Myocyte (in vitro differentiated cells): ENCODE results near the gene NLRP5. TPM values are rescaled to one million over a fixed set of nuclear protein-coding genes. Genes with fewer than 3 reads are reported as not detected.

ENCODE experiments used
- DNase-seq: peaks from one replicate; pipeline ENCODE4 v3.0.0-alpha.2; 2012; ENCODE audit warnings: low read depth
- total RNA-seq: library from RNA; depleted of rRNA; stranded (reverse); fragments of >200 nt; gene quantifications from 2 replicates; pipeline ENCODE4 v1.2.3, GENCODE V29; 2014

Gene NLRP5
- total RNA-seq, 1 donor from 2014 or later: not detected

GRCh38 chr19:56071151-56071550 lies 84.6 kb downstream of the NLRP5 start:
- no peak for DNase-seq

- peak; percentile 68 for DNase-seq
Observed at GRCh38 chr19:56076498-56076897, 89.9 kb downstream of the NLRP5 start.

- no peak for DNase-seq
Observed at GRCh38 chr19:56079609-56080008, 93.0 kb downstream of the NLRP5 start.

- DNase-seq: peak; percentile 73
Observed at GRCh38 chr19:56080669-56081401, 94.3 kb downstream of the NLRP5 start.

GRCh38 chr19:56083668-56084067 lies 97.1 kb downstream of the NLRP5 start:
- no peak for DNase-seq

GRCh38 chr19:56084835-56085536 lies 98.4 kb downstream of the NLRP5 start:
- no peak for DNase-seq

- no peak for DNase-seq
Observed at GRCh38 chr19:56085571-56086275, 99.1 kb downstream of the NLRP5 start.

GRCh38 chr19:56086671-56087430 lies 100.3 kb downstream of the NLRP5 start:
- no peak for DNase-seq

- DNase-seq: no peak
Observed at GRCh38 chr19:56087647-56088496, 101.3 kb downstream of the NLRP5 start.

- no peak for DNase-seq
Observed at GRCh38 chr19:56088497-56089215, 102.1 kb downstream of the NLRP5 start.

- DNase-seq: no peak
Observed at GRCh38 chr19:56089344-56089743, 102.8 kb downstream of the NLRP5 start.

GRCh38 chr19:56091066-56091490 lies 104.5 kb downstream of the NLRP5 start:
- no peak for DNase-seq

GRCh38 chr19:56091751-56092546 lies 105.4 kb downstream of the NLRP5 start:
- DNase-seq: no peak

- DNase-seq: no peak
Observed at GRCh38 chr19:56092685-56093631, 106.4 kb downstream of the NLRP5 start.

GRCh38 chr19:56094449-56094848 lies 107.9 kb downstream of the NLRP5 start:
- DNase-seq: no peak

GRCh38 chr19:56096665-56097064 lies 110.1 kb downstream of the NLRP5 start:
- DNase-seq: no peak

GRCh38 chr19:56097306-56097705 lies 110.7 kb downstream of the NLRP5 start:
- no peak for DNase-seq

- DNase-seq: no peak
Observed at GRCh38 chr19:56097776-56098175, 111.2 kb downstream of the NLRP5 start.
